ENCODE measurements around the gene ANKRD17. TPM values are rescaled to one million over a fixed set of nuclear protein-coding genes. Genes with fewer than 3 reads are reported as not detected.

The ANKRD17 gene
- total and polyA plus RNA-seq, 9 of the 15 experiments (the other 6 are each of a cell fraction or from before 2014, with no cell fraction given): 25.5 to 86.9 (median 52.2) TPM

- TF ChIP-seq SMAD4 (CRISPR knock-in tag; conservative IDR thresholded peaks at IDR 0.05) (peak; percentile 10; the same call in 1 of the 2 replicates), PATZ1 (CRISPR knock-in tag; IDR thresholded peaks at IDR 0.05; ENCODE audit: borderline replicate concordance) (no peak), ETS1 (conservative IDR thresholded peaks at IDR 0.05; ENCODE audit: control insufficient read depth, low read depth, low read length) (peak; percentile 80; the same call in 1 of the 2 replicates), PCBP2 (IDR thresholded peaks at IDR 0.05; ENCODE audit: low read depth, low read length, poor library complexity, severe bottlenecking) (no peak), CHD7 (IDR thresholded peaks at IDR 0.05; ENCODE audit: low read depth, low read length) (no peak), ZBTB17 (CRISPR knock-in tag; IDR thresholded peaks at IDR 0.05) (peak; percentile 81), NBN (IDR thresholded peaks at IDR 0.05; ENCODE audit: low read depth) (peak; percentile 54; the same call in 1 of the 2 replicates), ZNF740 (CRISPR knock-in tag; IDR thresholded peaks at IDR 0.05) (0 out of 2 replicates have a peak, but pooled peaks have one; percentile 32), ZNF740 (tag; IDR thresholded peaks at IDR 0.05) (no peak), FOXP1 (CRISPR knock-in tag; IDR thresholded peaks at IDR 0.05) (peak; percentile 96), ZNF77 (CRISPR knock-in tag; IDR thresholded peaks at IDR 0.05) (no peak)
Observed at GRCh38 chr4:73069338-73070073, 189.1 kb downstream of the ANKRD17 start, which contains the start of gene COX18 (continued).
